ENCODE data around the gene PIK3IP1.

GRCh38 chr22:31260474-31260856, 31.8 kb downstream of the PIK3IP1 start:
- TF ChIP-seq CTCF (IDR thresholded peaks at IDR 0.05; ENCODE audit: insufficient read depth, low read length, poor library complexity, severe bottlenecking) = no peak
- no peak for TF ChIP-seq EZH2phosphoT487 (conservative IDR thresholded peaks at IDR 0.05; ENCODE audit: low read length)

Measured in SU-DHL-6 (cell line).